Fibroblast of skin of left quadriceps (primary cell): Measurements from ENCODE around the gene DLG2.

Experiments
- DNase-seq, 2 experiments: peaks; one replicate each; pipeline ENCODE4 v3.0.0-alpha.2; 2013; ENCODE audit warnings: low read depth in 2 of 2

DLG2 gene

GRCh38 chr11:83725728-83726127 lies 1901.4 kb downstream of the DLG2 start:
- DNase-seq, result no peak

- DNase-seq, result no peak
Measured at GRCh38 chr11:83725269-83725560, 1901.9 kb downstream of the DLG2 start.

GRCh38 chr11:83723999-83724398 lies 1903.1 kb downstream of the DLG2 start:
- peak in 1 of 2 experiments; percentile 40 for DNase-seq

- no peak for DNase-seq
Measured at GRCh38 chr11:83722392-83723119, 1904.6 kb downstream of the DLG2 start.

- DNase-seq, result no peak
Measured at GRCh38 chr11:83721263-83721662, 1905.9 kb downstream of the DLG2 start.

GRCh38 chr11:83720675-83721074 lies 1906.5 kb downstream of the DLG2 start:
- DNase-seq, result no peak

- no peak for DNase-seq
Measured at GRCh38 chr11:83717537-83717936, 1909.6 kb downstream of the DLG2 start.

GRCh38 chr11:83715927-83716535 lies 1911.1 kb downstream of the DLG2 start:
- no peak for DNase-seq

- DNase-seq, result peak in 1 of 2 experiments; percentile 36
Measured at GRCh38 chr11:83713708-83714107, 1913.4 kb downstream of the DLG2 start.

GRCh38 chr11:83711106-83711527 lies 1916.0 kb downstream of the DLG2 start:
- DNase-seq, result no peak

- no peak for DNase-seq
Measured at GRCh38 chr11:83709434-83709833, 1917.7 kb downstream of the DLG2 start.

GRCh38 chr11:83706566-83706965 lies 1920.6 kb downstream of the DLG2 start:
- no peak for DNase-seq

GRCh38 chr11:83702796-83703195 lies 1924.3 kb downstream of the DLG2 start:
- DNase-seq, result no peak

- no peak for DNase-seq
Measured at GRCh38 chr11:83697518-83697917, 1929.6 kb downstream of the DLG2 start.

GRCh38 chr11:83695046-83695445 lies 1932.1 kb downstream of the DLG2 start:
- DNase-seq, result no peak

GRCh38 chr11:83694191-83694910 lies 1932.8 kb downstream of the DLG2 start:
- DNase-seq, result peak in 1 of 2 experiments; percentile 21

GRCh38 chr11:83693306-83693992 lies 1933.7 kb downstream of the DLG2 start:
- no peak for DNase-seq

GRCh38 chr11:83692675-83693074 lies 1934.5 kb downstream of the DLG2 start:
- no peak for DNase-seq

GRCh38 chr11:83691451-83691950 lies 1935.6 kb downstream of the DLG2 start:
- DNase-seq, result peak; percentile 29 to 37

- no peak for DNase-seq
Measured at GRCh38 chr11:83689144-83689780, 1937.9 kb downstream of the DLG2 start.

GRCh38 chr11:83687787-83688186 lies 1939.4 kb downstream of the DLG2 start:
- DNase-seq, result no peak

GRCh38 chr11:83685730-83686129 lies 1941.4 kb downstream of the DLG2 start:
- no peak for DNase-seq
